ENCODE measurements around the gene SYTL1. TPM values are rescaled to one million over a fixed set of nuclear protein-coding genes. Genes with fewer than 3 reads are reported as not detected.

The SYTL1 gene
- total RNA-seq, 1 experiment from 2014 or later, result 75.9 TPM

- intact Hi-C loops (cut with micrococcal nuclease), result no loop called here
- Histone ChIP-seq H3K36me3 (ENCODE audit: control insufficient read depth in 1 of 2, insufficient read depth in 2 of 2, low read length in 2 of 2) (no peaks in the 10 kb centered on the region), H2AFZ (ENCODE audit: low read depth, low read length, poor library complexity, severe bottlenecking) (no peak overlapping the region), H3K27ac (ENCODE audit: low read depth, low read length) (no peak overlapping the region), H3K9me3 (ENCODE audit: control insufficient read depth in 1 of 2, insufficient read depth in 1 of 2, low read depth in 1 of 2, low read length in 2 of 2) (no peaks in the 10 kb centered on the region), H3K4me2 (ENCODE audit: low read length) (peak overlapping the region; percentile 21; the same call in 1 of the 2 replicates), H3K4me3 (replicated peaks in 1 of 2; ENCODE audit: low read depth in 1 of 2, low read length in 2 of 2) (no peak overlapping the region), H4K20me1 (ENCODE audit: insufficient read depth) (no peaks in the 10 kb centered on the region), H3K9ac (ENCODE audit: low read length) (no peak overlapping the region), H3K27me3 (ENCODE audit: insufficient read depth, low read length) (no peaks in the 10 kb centered on the region), H3K4me1 (ENCODE audit: control insufficient read depth in 1 of 2, insufficient read depth in 2 of 2, low read length in 2 of 2) (peaks cover 11 to 55% of the 10 kb centered on the region in 2 experiments), H3K9me2 (ENCODE audit: insufficient read depth) (no peaks in the 10 kb centered on the region), H3K79me2 (ENCODE audit: insufficient read depth, low read length) (no peaks in the 10 kb centered on the region)
- no peak for TF ChIP-seq CEBPB (IDR thresholded peaks at IDR 0.05; ENCODE audit: low read depth)
- TF ChIP-seq SIN3A (IDR thresholded peaks at IDR 0.05; ENCODE audit: low read depth), result no peak
- no peak for TF ChIP-seq ZNF274 (IDR thresholded peaks at IDR 0.05; ENCODE audit: low read depth, low read length)
- TF ChIP-seq SRF (IDR thresholded peaks at IDR 0.05; ENCODE audit: low read depth), result no peak
- TF ChIP-seq, protein P1, sequence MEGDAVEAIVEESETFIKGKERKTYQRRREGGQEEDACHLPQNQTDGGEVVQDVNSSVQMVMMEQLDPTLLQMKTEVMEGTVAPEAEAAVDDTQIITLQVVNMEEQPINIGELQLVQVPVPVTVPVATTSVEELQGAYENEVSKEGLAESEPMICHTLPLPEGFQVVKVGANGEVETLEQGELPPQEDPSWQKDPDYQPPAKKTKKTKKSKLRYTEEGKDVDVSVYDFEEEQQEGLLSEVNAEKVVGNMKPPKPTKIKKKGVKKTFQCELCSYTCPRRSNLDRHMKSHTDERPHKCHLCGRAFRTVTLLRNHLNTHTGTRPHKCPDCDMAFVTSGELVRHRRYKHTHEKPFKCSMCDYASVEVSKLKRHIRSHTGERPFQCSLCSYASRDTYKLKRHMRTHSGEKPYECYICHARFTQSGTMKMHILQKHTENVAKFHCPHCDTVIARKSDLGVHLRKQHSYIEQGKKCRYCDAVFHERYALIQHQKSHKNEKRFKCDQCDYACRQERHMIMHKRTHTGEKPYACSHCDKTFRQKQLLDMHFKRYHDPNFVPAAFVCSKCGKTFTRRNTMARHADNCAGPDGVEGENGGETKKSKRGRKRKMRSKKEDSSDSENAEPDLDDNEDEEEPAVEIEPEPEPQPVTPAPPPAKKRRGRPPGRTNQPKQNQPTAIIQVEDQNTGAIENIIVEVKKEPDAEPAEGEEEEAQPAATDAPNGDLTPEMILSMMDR (IDR thresholded peaks at IDR 0.05 in 2 of 3, conservative IDR thresholded peaks at IDR 0.05 in 1 of 3; ENCODE audit: borderline replicate concordance in 1 of 3, insufficient read depth in 1 of 3, low read depth in 2 of 3, low read length in 2 of 3), result no peak
- no peak for TF ChIP-seq ZFX (IDR thresholded peaks at IDR 0.05)
- TF ChIP-seq TCF7L2 (IDR thresholded peaks at IDR 0.05; ENCODE audit: borderline replicate concordance, extremely low read depth, insufficient read depth, insufficient read length), result no peak
- TF ChIP-seq YY1 (IDR thresholded peaks at IDR 0.05; ENCODE audit: extremely low read depth, insufficient replicate concordance, low read depth, low read length), result no peak
- TF ChIP-seq EZH2 (IDR thresholded peaks at IDR 0.05), result no peak
- TF ChIP-seq EZH2phosphoT487 (IDR thresholded peaks at IDR 0.05; ENCODE audit: borderline replicate concordance), result no peak
- TF ChIP-seq POLR2AphosphoS5 (IDR thresholded peaks at IDR 0.05; ENCODE audit: low read depth, low read length), result no peak
- TF ChIP-seq, protein P2, sequence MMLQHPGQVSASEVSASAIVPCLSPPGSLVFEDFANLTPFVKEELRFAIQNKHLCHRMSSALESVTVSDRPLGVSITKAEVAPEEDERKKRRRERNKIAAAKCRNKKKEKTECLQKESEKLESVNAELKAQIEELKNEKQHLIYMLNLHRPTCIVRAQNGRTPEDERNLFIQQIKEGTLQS (IDR thresholded peaks at IDR 0.05), result no peak
- no peak for TF ChIP-seq JUND (IDR thresholded peaks at IDR 0.05)
- no peak for TF ChIP-seq POLR2A (IDR thresholded peaks at IDR 0.05; ENCODE audit: borderline replicate concordance, extremely low read depth, insufficient read depth, insufficient read length)
- no peak for TF ChIP-seq EGR1 (IDR thresholded peaks at IDR 0.05; ENCODE audit: low read depth)
- no peak for TF ChIP-seq SP1 (IDR thresholded peaks at IDR 0.05; ENCODE audit: low read depth)
- no peak for TF ChIP-seq RAD21 (IDR thresholded peaks at IDR 0.05; ENCODE audit: low read depth)
- TF ChIP-seq ZBTB33 (IDR thresholded peaks at IDR 0.05; ENCODE audit: extremely low read depth, insufficient replicate concordance, low read length), result no peak
- TF ChIP-seq ELF1 (IDR thresholded peaks at IDR 0.05; ENCODE audit: borderline replicate concordance, low read depth), result no peak
- no peak for TF ChIP-seq CBX3 (IDR thresholded peaks at IDR 0.05; ENCODE audit: low read depth)
- ChIA-PET CTCF (interaction anchor here (0.9 to 1.8 kb wide), 3 partner anchors 10 to 16 kb away, joined by 4 to 6 read pairs (median 4); no protein-coding TSS in a partner anchor), POLR2A (interaction anchor here (1.5 to 3.9 kb wide), 3 partner anchors 10 to 15 kb away, joined by 6 to 26 read pairs (median 8); partner anchors contain the start of gene MAP3K6), RAD21 (ENCODE audit: low non-redundant PET in 1 of 2, low total read pairs in 2 of 2, uncharacterized antibody in 2 of 2, unreplicated experiment in 2 of 2) (no interaction called here)
- DNase-seq (ENCODE audit: low read depth, low spot score) (no peak), ATAC-seq (no peak)
- BruUV-seq (replicated peaks), result no TSS peak
Observed at GRCh38 chr1:27380766-27381733, 39.2 kb downstream of the SYTL1 start.
